ENCODE results near the gene FCN3. TPM values are rescaled to one million over a fixed set of nuclear protein-coding genes. Genes with fewer than 3 reads are reported as not detected.

The FCN3 gene
- total and polyA plus RNA-seq, 2 of the 4 experiments (the other 2 are of a cell fraction) = not detected

DNA sequence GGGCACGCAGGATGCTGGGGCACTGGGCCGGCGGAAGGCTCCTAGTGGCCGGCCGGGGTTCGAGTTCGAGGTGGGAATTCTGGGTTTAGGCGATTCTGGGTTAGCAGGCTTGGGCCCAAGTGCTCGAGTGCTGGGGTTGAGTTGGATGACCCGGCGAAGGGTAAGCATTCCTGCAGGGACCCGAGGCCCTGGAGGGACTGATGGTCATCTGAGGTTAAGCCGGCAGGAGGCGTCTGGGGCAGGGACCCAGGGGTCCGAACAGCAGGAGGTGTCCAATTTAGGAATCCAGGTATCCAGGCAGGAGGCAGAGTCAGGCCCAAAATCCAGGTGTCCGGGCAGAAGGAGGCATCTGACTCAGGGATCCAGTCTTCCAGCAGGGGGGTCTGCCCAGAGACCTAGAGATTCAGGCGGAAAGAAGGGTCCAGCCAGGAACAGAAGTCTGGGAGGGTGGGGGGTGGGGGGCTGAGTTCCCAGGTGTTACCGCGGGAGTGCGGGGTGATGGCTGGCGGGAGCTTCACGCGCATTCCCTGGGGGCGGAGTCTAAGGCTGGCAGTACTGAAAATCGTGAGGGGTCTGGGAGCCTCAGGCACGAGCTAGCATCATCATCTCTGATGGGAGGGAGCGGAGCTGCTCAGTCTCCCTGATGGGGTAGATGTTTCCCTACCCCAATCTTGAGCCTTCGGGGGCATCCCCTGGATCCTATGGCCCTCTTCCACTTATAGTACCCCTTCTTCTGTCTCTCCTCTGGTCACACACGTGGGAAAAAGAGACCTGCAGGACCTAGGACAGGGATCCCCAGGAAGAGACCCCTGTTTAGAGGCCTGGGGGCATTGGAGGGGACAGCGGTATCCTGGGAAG lies 18.4 kb upstream of the FCN3 start:
- Histone ChIP-seq H3K4me1 (ENCODE audit: control insufficient read depth, insufficient read depth, low read length) (peaks cover 15% of the 10 kb centered on the region), H3K27ac (ENCODE audit: insufficient read depth, low read length) (peak overlapping the region; percentile 52; the same call in 1 of the 2 replicates), H3K9ac (ENCODE audit: low read depth, low read length) (peak overlapping the region; percentile 60), H3K4me2 (ENCODE audit: low read depth, low read length) (peak overlapping the region; percentile 85), H2AK9ac (replicated peaks; ENCODE audit: low read depth, low read length, poor library complexity) (peak overlapping the region; percentile 91), H3K56ac (ENCODE audit: extremely low read depth, insufficient read depth, low read length) (peak overlapping the region; percentile 75; the same call in 1 of the 2 replicates), H4K5ac (ENCODE audit: low read depth, low read length) (no peak overlapping the region), H4K8ac (ENCODE audit: low read depth in 2 of 2, low read length in 2 of 2) (peak overlapping the region; percentile 56 to 69; a peak in 3 of 4 replicates), H4K91ac (ENCODE audit: insufficient read depth, low read depth, low read length) (peak overlapping the region; percentile 77; the same call in 1 of the 2 replicates), H2AK5ac (ENCODE audit: low read depth, low read length) (peak overlapping the region; percentile 87), H3K4ac (ENCODE audit: low read depth, low read length) (peak overlapping the region; percentile 68), H3K23ac (ENCODE audit: low read depth, low read length) (peak overlapping the region; percentile 83), H2BK5ac (ENCODE audit: low read depth, low read length, poor library complexity, severe bottlenecking) (peak overlapping the region; percentile 22), H3K27me3 (ENCODE audit: control insufficient read depth, insufficient read depth, low read length) (no peaks in the 10 kb centered on the region), H3K36me3 (ENCODE audit: control insufficient read depth, insufficient read depth, low read length) (no peaks in the 10 kb centered on the region; the same call in 1 of the 2 replicates), H2BK120ac (ENCODE audit: low read depth, low read length) (peak overlapping the region; percentile 52), H2BK15ac (ENCODE audit: low read depth, low read length) (0 out of 3 replicates have a peak overlapping the region, but pooled peaks have one; percentile 3), H4K20me1 (ENCODE audit: insufficient read depth, low read length) (no peaks in the 10 kb centered on the region), H3K9me3 (ENCODE audit: control insufficient read depth, insufficient read depth, low read length) (no peaks in the 10 kb centered on the region), H2AFZ (replicated peaks; ENCODE audit: low read length, poor library complexity) (peak overlapping the region; percentile 98), H2BK20ac (ENCODE audit: low read depth, low read length) (no peak overlapping the region), H3K4me3 (ENCODE audit: insufficient read depth, low read depth, low read length) (peak overlapping the region; percentile 63), H3K79me1 (ENCODE audit: low read depth in 1 of 2, low read length in 2 of 2) (peaks cover 0 to 28% of the 10 kb centered on the region in 2 experiments; a peak in 3 of 4 replicates), H3K14ac (replicated peaks; ENCODE audit: low read depth, low read length) (peak overlapping the region; percentile 68), H3K18ac (ENCODE audit: low read depth, low read length) (no peak overlapping the region), H3K9me1 (ENCODE audit: insufficient read depth, low read length) (peaks cover 20% of the 10 kb centered on the region)
- intact Hi-C loops (cut with micrococcal nuclease) (loop anchor here (1.0 to 10.0 kb wide), 4 partner anchors 198 to 291 kb away; no protein-coding TSS in a partner anchor), in situ Hi-C loops (cut with MboI; ENCODE audit: low sequenced_read_pairs) (loop anchor here (5.0 to 10.0 kb wide), 2 partner anchors 91 to 288 kb away; no protein-coding TSS in a partner anchor), dilution Hi-C loops (cut with HindIII; ENCODE audit: low sequenced_read_pairs, unreplicated experiment) (no loop called here)
- DNase-seq (no peak), ATAC-seq (ENCODE audit: low read depth) (no peak; the same call in none of the 2 replicates)
- ChIA-PET CTCF (interaction anchor here (0.8 to 1.0 kb wide), 2 partner anchors 92 to 164 kb away, joined by 3 read pairs; no protein-coding TSS in a partner anchor), POLR2A (ENCODE audit: unreplicated experiment) (no interaction called here)
- TF ChIP-seq CTCF (conservative IDR thresholded peaks at IDR 0.05; ENCODE audit: low read depth, low read length) (peak; percentile 29; the same call in 1 of the 2 replicates), BHLHE40 (IDR thresholded peaks at IDR 0.05; ENCODE audit: low read depth, low read length) (no peak)
- WGBS, 2 experiments (ENCODE audit: extremely low coverage in 2 of 2, insufficient read length in 1 of 2) = 3% methylated on average over 8 of the region's 30 CpGs; no CpG with 5 or more reads in 1 of the 2 experiments
- no TSS peak for BruUV-seq (replicated peaks)
